H1 (cell line): ENCODE results near the gene MAPKAP1.

Experiments used
- SP4 ChIP-seq: IDR thresholded peaks from 2 replicates; pipeline ENCODE4 v1.6.1; 2012; ENCODE audit warnings: low read length, inconsistent platforms
- TF ChIP-seq, protein P1 (sequence below): IDR thresholded peaks from 2 replicates; pipeline ENCODE4 v1.6.1; 2011; ENCODE audit warnings: low read depth, mild to moderate bottlenecking, low read length; ENCODE audit not compliant: insufficient read depth

DNA sequence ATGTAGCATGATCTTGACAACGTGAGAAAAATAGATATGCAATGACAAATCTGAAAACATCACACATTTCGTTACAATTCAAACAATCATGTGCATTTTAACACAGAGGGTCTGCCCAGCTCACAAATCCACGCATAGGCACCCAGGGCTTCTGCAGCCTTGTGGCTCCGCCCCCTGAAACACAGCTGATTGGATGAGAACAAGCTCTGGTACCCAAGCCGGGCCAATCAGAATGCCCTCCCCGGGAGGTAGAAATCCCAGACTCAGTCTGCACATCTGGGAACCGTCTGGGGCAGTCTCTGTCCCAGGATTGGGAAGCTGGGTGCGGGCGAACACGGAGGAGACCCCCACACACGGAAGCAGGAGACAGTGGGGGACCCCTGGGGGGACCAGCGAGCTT is 307.8 kb downstream of the MAPKAP1 start:
- TF ChIP-seq SP4, result no peak
- TF ChIP-seq, protein P1, sequence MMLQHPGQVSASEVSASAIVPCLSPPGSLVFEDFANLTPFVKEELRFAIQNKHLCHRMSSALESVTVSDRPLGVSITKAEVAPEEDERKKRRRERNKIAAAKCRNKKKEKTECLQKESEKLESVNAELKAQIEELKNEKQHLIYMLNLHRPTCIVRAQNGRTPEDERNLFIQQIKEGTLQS, result no peak
